A673 (cell line): Measurements from ENCODE around the gene ABHD4. TPM values are rescaled to one million over a fixed set of nuclear protein-coding genes. Genes with fewer than 3 reads are reported as not detected.

Source experiments
- BruUV-seq: library from RNA; stranded (reverse); fragments of 400-500 nt; replicated peaks from 2 replicates; lab custom pipeline; 2021; lab: Mats Ljungman, UMichigan
- CTCF ChIA-PET: fragments of 300-600 bp; sonication (Branson Sonifier 250); formaldehyde crosslinking; loops from one replicate; lab custom pipeline; 2022; ENCODE audit warnings: antibody characterized with exemption; lab: Charles Lee
- POLR2A ChIA-PET: fragments of 300-600 bp; sonication (Branson Sonifier 250); formaldehyde crosslinking; loops from one replicate; lab custom pipeline; 2022; ENCODE audit warnings: antibody characterized with exemption; ENCODE audit not compliant: low non-redundant PET; lab: Charles Lee
- DNase-seq: peaks from one replicate; pipeline ENCODE4 v3.0.0-alpha.2; 2015; ENCODE audit warnings: low spot score
- H3K27ac ChIP-seq: fragments of 200-600 bp; sonication (generic); 2 replicates; pipeline ENCODE4 v1.5.1; 2016; ENCODE audit warnings: mixed run types, low read depth, mild to moderate bottlenecking, mixed read lengths, antibody characterized with exemption, low read length; ENCODE audit not compliant: poor library complexity, severe bottlenecking
- H3K27me3 ChIP-seq: fragments of 200-600 bp; sonication (generic); replicated peaks from 2 replicates; pipeline ENCODE4 v1.6.1; 2017; ENCODE audit warnings: mixed run types, low read depth, mild to moderate bottlenecking, mixed read lengths, antibody characterized with exemption, low read length; ENCODE audit not compliant: insufficient read depth, poor library complexity
- H3K36me3 ChIP-seq: fragments of 200-600 bp; sonication (generic); 2 replicates; pipeline ENCODE4 v1.6.1; 2016; ENCODE audit warnings: mixed run types, mild to moderate bottlenecking, mixed read lengths, antibody characterized with exemption, low read length; ENCODE audit not compliant: insufficient read depth, poor library complexity, severe bottlenecking
- H3K4me1 ChIP-seq: fragments of 200-600 bp; sonication (generic); 2 replicates; pipeline ENCODE4 v1.6.1; 2017; ENCODE audit warnings: mixed run types, mild to moderate bottlenecking, mixed read lengths, antibody characterized with exemption, low read length; ENCODE audit not compliant: insufficient read depth, poor library complexity, severe bottlenecking
- H3K4me3 ChIP-seq: fragments of 200-600 bp; sonication (generic); 2 replicates; pipeline ENCODE4 v1.5.1; 2016; ENCODE audit warnings: low read depth, mixed run types, mild to moderate bottlenecking, mixed read lengths, low read length; ENCODE audit not compliant: poor library complexity, severe bottlenecking
- H3K9me3 ChIP-seq: fragments of 200-600 bp; sonication (generic); 2 replicates; pipeline ENCODE4 v1.6.1; 2016; ENCODE audit warnings: mixed run types, low read depth, mild to moderate bottlenecking, mixed read lengths, antibody characterized with exemption, low read length; ENCODE audit not compliant: poor library complexity, severe bottlenecking
- EZH2 ChIP-seq: fragments of 200-600 bp; sonication (generic); IDR thresholded peaks from 2 replicates; pipeline ENCODE4 v1.6.1; 2017; ENCODE audit warnings: borderline replicate concordance, low read depth, mild to moderate bottlenecking, mixed read lengths, antibody characterized with exemption, low read length; ENCODE audit not compliant: poor library complexity, severe bottlenecking
- intact Hi-C: fragments of 100-400 bp; cut with micrococcal nuclease; formaldehyde crosslinking; loops from one replicate; pipeline ENCODE4 v1.10.0; 2022; ENCODE audit not compliant: unreplicated experiment
- total RNA-seq: library from RNA; stranded (reverse); gene quantifications from 2 replicates; pipeline ENCODE4 v1.2.3, GENCODE V29; 2021
- TF ChIP-seq, protein P1 (sequence below): fragments of 300-800, 200-600 bp; sonication (generic); conservative IDR thresholded peaks from 2 replicates; pipeline ENCODE4 v1.5.1; 2017; ENCODE audit warnings: low read depth, mild to moderate bottlenecking, antibody characterized with exemption, low read length, moderate library complexity, mixed read lengths

The ABHD4 gene
- total RNA-seq, 1 experiment from 2014 or later, result 36.6 TPM

DNA sequence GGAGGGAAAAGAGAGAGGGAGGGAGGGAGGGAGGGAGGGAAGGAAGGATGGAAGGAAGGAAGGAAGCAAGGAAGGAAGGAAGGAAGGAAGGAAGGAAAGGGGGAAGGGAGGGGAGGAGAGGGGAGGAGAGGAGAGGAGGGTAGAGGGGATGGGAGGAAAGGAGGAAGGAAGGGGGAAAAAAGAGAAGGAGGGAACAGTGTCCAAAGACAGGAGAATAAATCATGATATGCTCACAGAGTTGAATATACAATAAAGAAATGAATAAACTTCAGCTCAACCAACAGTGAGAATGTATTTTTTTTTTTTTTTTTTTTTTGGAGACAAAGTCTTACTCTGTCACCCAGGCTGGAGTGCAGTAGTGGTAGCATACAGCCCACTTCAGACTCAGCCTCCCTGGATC lies 42.1 kb downstream of the ABHD4 start:
- ChIA-PET POLR2A (no interaction called here), CTCF (no interaction called here)
- BruUV-seq, result no TSS peak
- H3K9me3 ChIP-seq, result no peaks in the 10 kb centered on the region
- H3K4me1 ChIP-seq, result no peaks in the 10 kb centered on the region
- H3K36me3 ChIP-seq, result no peaks in the 10 kb centered on the region
- intact Hi-C loops, result no loop called here
- H3K4me3 ChIP-seq, result no peak overlapping the region
- TF ChIP-seq, protein P1, sequence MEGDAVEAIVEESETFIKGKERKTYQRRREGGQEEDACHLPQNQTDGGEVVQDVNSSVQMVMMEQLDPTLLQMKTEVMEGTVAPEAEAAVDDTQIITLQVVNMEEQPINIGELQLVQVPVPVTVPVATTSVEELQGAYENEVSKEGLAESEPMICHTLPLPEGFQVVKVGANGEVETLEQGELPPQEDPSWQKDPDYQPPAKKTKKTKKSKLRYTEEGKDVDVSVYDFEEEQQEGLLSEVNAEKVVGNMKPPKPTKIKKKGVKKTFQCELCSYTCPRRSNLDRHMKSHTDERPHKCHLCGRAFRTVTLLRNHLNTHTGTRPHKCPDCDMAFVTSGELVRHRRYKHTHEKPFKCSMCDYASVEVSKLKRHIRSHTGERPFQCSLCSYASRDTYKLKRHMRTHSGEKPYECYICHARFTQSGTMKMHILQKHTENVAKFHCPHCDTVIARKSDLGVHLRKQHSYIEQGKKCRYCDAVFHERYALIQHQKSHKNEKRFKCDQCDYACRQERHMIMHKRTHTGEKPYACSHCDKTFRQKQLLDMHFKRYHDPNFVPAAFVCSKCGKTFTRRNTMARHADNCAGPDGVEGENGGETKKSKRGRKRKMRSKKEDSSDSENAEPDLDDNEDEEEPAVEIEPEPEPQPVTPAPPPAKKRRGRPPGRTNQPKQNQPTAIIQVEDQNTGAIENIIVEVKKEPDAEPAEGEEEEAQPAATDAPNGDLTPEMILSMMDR, result no peak
- no peak for TF ChIP-seq EZH2
- no peak for DNase-seq
- H3K27ac ChIP-seq, result no peak overlapping the region
- H3K27me3 ChIP-seq, result no peaks in the 10 kb centered on the region

DNA sequence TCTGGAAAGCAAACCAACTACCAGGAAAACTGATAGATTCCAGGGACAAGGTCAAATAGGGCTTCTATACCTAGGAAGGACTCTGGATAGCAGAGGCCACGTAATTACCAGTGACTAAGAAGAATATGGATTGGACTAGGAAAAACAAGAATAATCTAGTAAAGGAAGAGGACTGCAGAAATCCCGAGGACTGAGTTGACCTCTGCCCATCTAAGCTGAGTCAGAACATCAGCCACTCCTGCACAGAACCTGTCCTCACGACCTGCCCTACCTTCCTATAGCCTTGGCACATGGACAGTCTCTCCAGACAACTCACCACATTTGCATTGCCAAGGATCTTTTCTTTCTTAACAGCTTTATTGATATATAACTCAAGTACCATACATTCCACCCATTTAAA lies 43.7 kb downstream of the ABHD4 start:
- CTCF ChIA-PET, result interaction anchor here (0.6 to 1.6 kb wide), 2 partner anchors 10 to 16 kb away, joined by 3 read pairs; no protein-coding TSS in a partner anchor
- POLR2A ChIA-PET, result no interaction called here
- Histone ChIP-seq H3K4me3 (no peak overlapping the region), H3K27me3 (no peaks in the 10 kb centered on the region), H3K9me3 (no peaks in the 10 kb centered on the region), H3K36me3 (no peaks in the 10 kb centered on the region), H3K4me1 (peaks cover 10% of the 10 kb centered on the region), H3K27ac (no peak overlapping the region)
- intact Hi-C loops, result no loop called here
- DNase-seq, result no peak
- BruUV-seq, result no TSS peak
- no peak for TF ChIP-seq EZH2
- TF ChIP-seq, protein P1, result no peak

DNA sequence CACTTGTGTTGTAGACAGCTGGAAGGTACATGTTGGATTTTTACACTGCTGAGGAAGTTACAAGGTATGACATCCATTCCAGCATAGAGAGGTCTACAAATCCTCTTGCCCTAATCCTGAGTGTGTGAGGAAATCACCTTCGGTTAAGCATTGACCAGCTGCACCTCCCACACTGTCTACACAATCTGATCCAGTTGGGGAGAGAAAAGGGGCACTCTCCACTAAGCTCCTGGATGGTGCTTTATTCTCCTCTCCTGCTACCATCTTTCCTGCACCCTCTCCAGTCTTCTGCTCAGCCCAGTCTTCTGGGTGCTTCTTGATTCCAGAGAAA lies 46.2 kb downstream of the ABHD4 start, which contains the start of gene OR6J1:
OR6J1 (minus strand) TSS at position 48 of the 331 bp plus-strand sequence. CDS start 9,541 bp downstream, outside the sequence.
- BruUV-seq, result no TSS peak
- no peaks in the 10 kb centered on the region for H3K27me3 ChIP-seq
- H3K9me3 ChIP-seq, result no peaks in the 10 kb centered on the region
- ChIA-PET CTCF (no interaction called here), POLR2A (no interaction called here)
- no peak for TF ChIP-seq EZH2
- TF ChIP-seq, protein P1, result no peak
- H3K4me3 ChIP-seq, result no peak within 1 kb of the TSS
- intact Hi-C loops, result no loop called here
- H3K27ac ChIP-seq, result no peak within 1 kb of the TSS
- DNase-seq, result no peak
- no peaks in the 10 kb centered on the region for H3K36me3 ChIP-seq
- H3K4me1 ChIP-seq, result peaks cover 10% of the 10 kb centered on the region
